H1 (cell line): ENCODE data around the gene CACFD1. TPM values are rescaled to one million over a fixed set of nuclear protein-coding genes. Genes with fewer than 3 reads are reported as not detected.

Experiments
- SIX5 ChIP-seq: IDR thresholded peaks from 2 replicates; pipeline ENCODE4 v1.6.1; 2011; ENCODE audit warnings: mild to moderate bottlenecking, low read depth, low read length
- polyA plus RNA-seq, 7 experiments: library from polyadenylated mRNA; depleted of rRNA in 3 of 7; stranded (reverse) in 5 of 7; unstranded in 2 of 7; fragments of >200 nt in 5 of 7; fragments of 200-250 nt in 2 of 7; gene quantifications; 1 replicate in 5 of 7; 2 replicates in 1 of 7; 4 replicates in 1 of 7; pipeline versions ENCODE4 v1.2.1 to v1.2.3, GENCODE V29; 2011 to 2013; ENCODE audit warnings: missing spikeins in 2 of 7, mixed read lengths in 2 of 7
- total RNA-seq: library from RNA; stranded (reverse); fragmentation: NEBNext Ultra II Directional; extraction: Animal tissue kit (Norgen Biotek cat#: 25700); gene quantifications from 2 replicates; pipeline ENCODE4 v1.2.1, GENCODE V29; 2021

Gene CACFD1
- total and polyA plus RNA-seq, 2 of the 8 experiments (the other 6 are each of a cell fraction or from before 2014, with no cell fraction given), result 13.4 to 15.5 TPM

DNA sequence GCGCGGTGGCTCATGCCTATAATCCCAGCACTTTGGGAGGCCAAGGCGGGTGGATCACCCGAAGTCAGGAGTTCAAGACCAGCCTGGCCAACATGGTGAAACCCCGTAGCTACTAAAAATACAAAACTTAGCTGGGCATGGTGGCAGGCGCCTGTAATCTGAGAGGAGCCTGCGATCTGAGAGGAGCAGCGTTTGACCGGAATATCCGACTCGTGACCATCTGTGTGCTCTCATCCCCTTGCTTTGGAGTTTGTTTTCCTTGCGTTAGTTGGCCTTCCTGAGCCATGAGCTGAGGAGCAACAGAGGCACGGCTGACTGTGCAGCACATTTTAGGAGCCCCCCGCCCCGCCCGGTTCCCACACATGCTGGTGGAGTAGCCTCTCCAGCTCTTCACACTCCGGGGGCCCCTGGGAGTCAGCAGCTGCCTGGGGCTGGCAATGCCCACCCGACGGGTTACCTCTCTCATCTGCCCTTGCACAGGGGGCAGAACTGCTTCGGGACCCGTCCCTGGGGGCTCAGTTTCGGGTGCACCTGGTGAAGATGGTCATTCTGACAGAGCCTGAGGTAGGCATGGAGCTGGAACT, 34.6 kb upstream of the CACFD1 start (continued):
- TF ChIP-seq SIX5, result no peak
